Pericardium fibroblast (primary cell): ENCODE measurements around the gene DCDC2C. TPM values are rescaled to one million over a fixed set of nuclear protein-coding genes. Genes with fewer than 3 reads are reported as not detected.

Experiments used
- total RNA-seq: library from RNA; depleted of rRNA; stranded (reverse); fragments of >200 nt; gene quantifications from 2 replicates; pipeline ENCODE4 v1.2.3, GENCODE V29; 2015

Gene DCDC2C
- total RNA-seq, result not detected in 2 replicates

GRCh38 chr2:3703236-3703756, at the start of gene DCDC2C:
DCDC2C (plus strand) TSS chr2:3703575; CDS start chr2:3703752, 177 bp downstream.

GRCh38 chr2:3657881-3658280, 45.5 kb upstream of the DCDC2C start, which contains the start of gene ALLC:
ALLC (plus strand) TSS chr2:3658200; CDS start chr2:3671158, 12,958 bp downstream.

Other genes with a start within 250 kb of the DCDC2C start
- gene ADI1, start 184.0 kb upstream of the DCDC2C start, total RNA-seq, result 79.2 and 93.4 TPM in 2 replicates
- gene RNASEH1, start 145.2 kb upstream of the DCDC2C start, total RNA-seq, result 14.6 and 21.1 TPM in 2 replicates
- 3,319 and 5,591 TPM in 2 replicates for gene RPS7, start 128.3 kb upstream of the DCDC2C start, total RNA-seq
- 1.4 and 8.9 TPM in 2 replicates for gene COLEC11, start 108.5 kb upstream of the DCDC2C start, total RNA-seq
- not detected in 2 replicates for gene ALLC, start 45.4 kb upstream of the DCDC2C start, total RNA-seq